22Rv1 (cell line): ENCODE results near the gene VASN.

ENCODE experiments used
- H3K27ac ChIP-seq: fragments of 450-650 bp; 2 replicates; pipeline ENCODE4 v1.5.1; 2017
- ZFX ChIP-seq: fragments of 450-650 bp; IDR thresholded peaks from 2 replicates; pipeline ENCODE4 v1.6.1; 2017; ENCODE audit warnings: antibody characterized with exemption, borderline replicate concordance
- TF ChIP-seq, protein P1 (sequence below): fragments of 450-650 bp; IDR thresholded peaks from 2 replicates; pipeline ENCODE4 v1.5.1; 2017; ENCODE audit warnings: mild to moderate bottlenecking

Gene VASN

DNA sequence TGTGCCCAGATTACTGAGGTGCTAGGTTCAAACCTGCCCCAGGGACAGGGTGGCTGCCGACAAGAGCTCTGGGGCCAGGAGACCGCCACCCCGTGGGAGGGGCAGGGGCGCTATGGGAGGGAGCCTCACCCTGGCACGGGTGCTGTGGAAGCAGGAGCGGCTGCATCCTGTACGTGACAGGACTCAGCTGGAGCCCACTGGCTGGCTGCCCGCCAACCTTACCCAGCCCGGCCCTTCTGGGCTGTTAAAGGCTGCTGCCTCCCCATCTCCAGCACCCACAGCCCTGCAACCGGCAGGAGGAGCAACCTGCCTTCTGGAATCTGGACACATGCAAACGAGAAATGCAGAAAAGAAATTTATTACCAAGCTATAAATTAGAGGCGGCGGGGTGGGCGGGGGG is 31.7 kb upstream of the VASN start:
- H3K27ac ChIP-seq: no peak overlapping the region
- TF ChIP-seq ZFX: no peak
- TF ChIP-seq, protein P1, sequence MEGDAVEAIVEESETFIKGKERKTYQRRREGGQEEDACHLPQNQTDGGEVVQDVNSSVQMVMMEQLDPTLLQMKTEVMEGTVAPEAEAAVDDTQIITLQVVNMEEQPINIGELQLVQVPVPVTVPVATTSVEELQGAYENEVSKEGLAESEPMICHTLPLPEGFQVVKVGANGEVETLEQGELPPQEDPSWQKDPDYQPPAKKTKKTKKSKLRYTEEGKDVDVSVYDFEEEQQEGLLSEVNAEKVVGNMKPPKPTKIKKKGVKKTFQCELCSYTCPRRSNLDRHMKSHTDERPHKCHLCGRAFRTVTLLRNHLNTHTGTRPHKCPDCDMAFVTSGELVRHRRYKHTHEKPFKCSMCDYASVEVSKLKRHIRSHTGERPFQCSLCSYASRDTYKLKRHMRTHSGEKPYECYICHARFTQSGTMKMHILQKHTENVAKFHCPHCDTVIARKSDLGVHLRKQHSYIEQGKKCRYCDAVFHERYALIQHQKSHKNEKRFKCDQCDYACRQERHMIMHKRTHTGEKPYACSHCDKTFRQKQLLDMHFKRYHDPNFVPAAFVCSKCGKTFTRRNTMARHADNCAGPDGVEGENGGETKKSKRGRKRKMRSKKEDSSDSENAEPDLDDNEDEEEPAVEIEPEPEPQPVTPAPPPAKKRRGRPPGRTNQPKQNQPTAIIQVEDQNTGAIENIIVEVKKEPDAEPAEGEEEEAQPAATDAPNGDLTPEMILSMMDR: no peak

DNA sequence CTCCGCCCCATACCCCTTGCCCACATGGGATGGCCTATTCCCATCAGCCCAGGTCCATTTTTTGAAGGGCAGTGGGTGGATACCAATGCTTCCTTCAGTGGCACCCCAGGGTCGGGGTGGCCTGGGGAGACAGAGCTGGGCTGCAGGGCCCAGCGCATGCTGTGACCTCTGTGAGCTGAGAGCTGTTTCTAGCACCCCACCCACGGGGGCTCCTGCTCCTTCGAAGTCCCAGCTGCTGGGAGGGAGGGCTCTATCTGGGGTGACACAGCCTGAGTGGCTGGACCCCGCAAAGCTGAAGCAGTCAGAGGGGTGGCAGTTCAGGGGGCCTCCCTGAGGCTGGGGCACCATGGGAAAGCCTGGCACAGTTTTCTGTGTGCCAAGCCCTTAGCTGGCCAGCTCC is 31.2 kb upstream of the VASN start:
- no peak overlapping the region for H3K27ac ChIP-seq
- TF ChIP-seq, protein P1: no peak
- no peak for TF ChIP-seq ZFX

DNA sequence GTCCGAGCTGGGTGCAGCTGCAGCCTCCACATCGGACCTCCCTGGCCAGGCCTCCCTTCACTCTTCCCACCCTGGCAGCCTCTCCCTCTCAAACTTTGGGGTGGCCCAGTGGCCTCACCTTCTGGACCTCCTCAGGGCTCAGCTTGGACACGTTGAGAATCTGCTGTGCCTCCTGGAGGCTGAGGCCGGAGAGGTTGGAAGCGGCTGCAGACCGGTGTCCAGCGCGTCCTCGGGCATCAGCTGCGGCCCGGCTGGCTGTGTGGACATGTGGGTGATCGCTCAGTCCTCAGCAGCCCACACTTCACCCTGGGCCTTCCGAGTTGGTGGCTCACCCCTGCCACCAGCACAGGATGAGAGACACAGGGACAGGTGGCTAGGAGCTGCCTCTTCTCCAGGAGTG is 30.4 kb upstream of the VASN start:
- TF ChIP-seq, protein P1: no peak
- TF ChIP-seq ZFX: no peak
- H3K27ac ChIP-seq: no peak overlapping the region

DNA sequence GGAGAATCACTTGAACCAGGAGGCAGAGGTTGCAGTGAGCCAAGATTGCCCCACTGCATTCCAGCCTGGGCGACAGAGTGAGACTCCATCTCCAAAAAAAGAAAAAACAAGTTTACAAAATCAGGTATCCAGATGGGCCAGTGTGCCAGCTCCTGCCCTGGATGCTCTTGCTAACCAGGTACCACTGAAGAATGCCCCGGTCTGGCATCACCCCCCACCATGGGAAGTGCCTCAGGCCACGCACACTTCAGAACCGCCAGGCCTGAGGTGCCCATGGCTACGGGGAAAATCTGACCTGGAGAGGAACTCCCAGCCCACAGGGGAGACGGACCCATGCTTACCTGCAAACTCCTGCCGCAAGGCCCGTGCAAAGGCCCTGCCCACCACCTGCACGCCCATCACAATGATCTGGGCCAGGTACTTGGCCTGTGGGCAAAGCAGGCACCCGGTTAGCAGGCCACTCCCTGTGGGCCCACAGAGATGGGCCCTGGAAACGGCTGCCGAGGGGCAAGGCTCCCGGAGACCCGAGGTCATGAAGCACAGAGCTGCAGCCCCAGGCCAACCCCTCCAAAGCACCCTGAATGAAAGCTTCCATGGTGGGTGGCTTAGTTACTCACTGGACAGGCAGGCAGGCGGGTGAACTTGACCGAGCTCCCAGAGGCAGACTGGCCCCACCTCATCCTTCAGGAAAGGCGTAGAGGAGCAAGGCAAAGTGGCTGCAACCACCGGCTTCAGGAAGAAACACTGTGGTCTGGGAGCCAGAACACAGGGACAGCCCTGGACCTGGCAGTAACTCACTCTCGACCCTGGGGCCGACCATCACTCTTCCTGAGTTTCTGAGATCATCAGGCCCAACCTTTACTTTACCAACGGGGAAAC is 28.5 kb upstream of the VASN start:
- H3K27ac ChIP-seq: no peak overlapping the region
- TF ChIP-seq, protein P1: no peak
- TF ChIP-seq ZFX: no peak

DNA sequence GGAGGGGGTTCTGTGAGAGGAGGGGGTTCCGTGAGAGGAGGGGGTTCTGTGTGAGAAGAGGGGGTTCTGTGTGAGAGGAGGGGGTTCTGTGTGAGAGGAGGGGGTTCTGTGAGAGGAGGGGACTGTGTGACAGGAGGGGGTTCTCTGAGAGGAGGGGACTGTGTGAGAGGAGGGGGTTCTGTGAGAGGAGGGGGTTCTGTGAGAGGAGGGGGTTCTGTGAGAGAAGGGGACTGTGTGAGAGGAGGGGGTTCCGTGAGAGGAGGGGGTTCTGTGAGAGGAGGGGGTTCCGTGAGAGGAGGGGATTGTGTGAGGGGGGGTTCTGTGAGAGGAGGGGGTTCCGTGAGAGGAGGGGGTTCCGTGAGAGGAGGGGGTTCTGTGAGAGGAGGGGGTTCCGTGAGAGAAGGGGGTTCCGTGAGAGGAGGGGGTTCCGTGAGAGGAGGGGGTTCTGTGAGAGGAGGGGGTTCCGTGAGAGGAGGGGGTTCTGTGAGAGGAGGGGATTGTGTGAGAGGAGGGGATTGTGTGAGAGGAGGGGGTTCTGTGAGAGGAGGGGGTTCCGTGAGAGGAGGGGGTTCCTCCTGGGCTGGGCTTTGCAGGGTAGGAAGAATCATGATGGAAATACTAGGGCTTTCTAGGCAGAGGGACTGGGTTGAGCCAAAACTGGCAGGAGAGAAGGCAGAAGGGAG is 27.2 kb upstream of the VASN start:
- H3K27ac ChIP-seq: peak overlapping the region; percentile 53

DNA sequence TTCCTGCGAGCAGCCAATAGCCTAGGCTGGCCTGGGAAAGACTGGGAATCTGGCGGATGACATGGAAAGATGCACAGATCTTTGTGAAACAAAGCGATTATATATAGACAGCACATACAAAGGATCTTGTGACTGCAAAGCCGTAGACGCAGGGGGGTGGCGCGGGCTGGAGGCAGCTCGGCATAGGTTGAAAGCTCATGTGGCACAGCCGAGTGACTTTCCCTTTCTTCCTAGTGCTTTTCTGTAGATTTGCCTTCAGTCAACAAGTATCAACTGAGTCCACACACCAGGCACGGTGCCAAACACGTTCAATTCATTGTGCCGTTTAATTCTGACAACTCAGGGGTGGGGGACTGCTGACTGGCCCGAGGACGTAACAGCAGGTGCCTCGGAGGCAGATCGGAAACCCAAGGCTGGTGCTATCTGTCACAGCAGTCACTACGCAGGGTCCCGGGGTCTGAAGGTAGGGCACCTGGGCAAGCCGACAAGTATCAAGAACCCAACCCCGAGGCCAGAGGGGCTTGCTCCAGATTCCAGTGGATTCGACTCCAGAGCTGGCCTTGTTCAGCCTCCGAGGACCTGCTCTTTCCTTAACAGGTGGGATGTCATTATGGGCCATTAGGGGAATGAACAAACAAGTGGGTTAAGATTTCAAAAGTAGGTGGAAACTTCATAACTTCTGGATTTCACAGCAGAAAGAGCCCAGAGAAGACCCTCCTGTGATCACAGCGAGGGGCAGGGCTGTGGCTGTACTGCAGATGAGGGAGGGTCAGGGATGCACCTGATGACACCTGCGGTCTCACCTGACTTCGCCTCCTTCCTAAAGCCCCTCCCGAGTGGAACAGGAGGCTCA is 26.4 kb upstream of the VASN start:
- peak overlapping the region; percentile 53 for H3K27ac ChIP-seq
- TF ChIP-seq ZFX: no peak
- TF ChIP-seq, protein P1: no peak
